ENCODE data around the gene IGSF3. TPM values are rescaled to one million over a fixed set of nuclear protein-coding genes. Genes with fewer than 3 reads are reported as not detected.

The IGSF3 gene
- total and polyA plus RNA-seq, 2 of the 8 experiments (the other 6 are each of a cell fraction or from before 2014, with no cell fraction given): 30.0 to 32.2 TPM

GRCh38 chr1:116671912-116672311 lies 4.4 kb upstream of the IGSF3 start:
- H2BK15ac ChIP-seq (ENCODE audit: low read length): no peak overlapping the region
- no peak overlapping the region for H3K18ac ChIP-seq (ENCODE audit: extremely low read depth, low read length)
- WGBS, 2 experiments (ENCODE audit: extremely low coverage in 1 of 2, insufficient coverage in 1 of 2, insufficient read length in 1 of 2, insufficient replicate concordance in 2 of 2, low coverage in 1 of 2, low lambda C conversion rate in 2 of 2, missing lambda C conversion rate in 1 of 2): 90% methylated on average over 2 of the region's 2 CpGs; no CpG with 5 or more reads in 1 of the 2 experiments
- CTCF ChIA-PET (ENCODE audit: partially characterized antibody): interaction anchor here (0.6 to 3.4 kb wide), 15 partner anchors 10 to 249 kb away, joined by 3 to 36 read pairs (median 5); partner anchors contain the start of gene CD58
- no peak overlapping the region for H4K8ac ChIP-seq (ENCODE audit: extremely low read depth, insufficient read depth, low read length)
- no peak overlapping the region for H3K27ac ChIP-seq (ENCODE audit: low read depth, low read length)
- no peak overlapping the region for H4K5ac ChIP-seq (ENCODE audit: insufficient read length, low read depth, low read length)
- H3K9ac ChIP-seq (replicated peaks in 1 of 4; ENCODE audit: extremely low read depth in 1 of 4, low read depth in 3 of 4, low read length in 3 of 4): no peak overlapping the region
- no peak overlapping the region for H2BK5ac ChIP-seq (ENCODE audit: low read depth, low read length)
- peaks cover 4% of the 10 kb centered on the region; the same call in 1 of the 2 replicates for H3K23me2 ChIP-seq (ENCODE audit: low read depth, low read length)
- H4K20me1 ChIP-seq (replicated peaks in 1 of 2; ENCODE audit: control insufficient read depth in 1 of 2, insufficient read depth in 2 of 2, low read length in 2 of 2): peaks cover 0 to under 1% of the 10 kb centered on the region in 2 experiments
- H3K23ac ChIP-seq (ENCODE audit: insufficient read length): no peak overlapping the region
- H3K4me1 ChIP-seq (replicated peaks in 1 of 4; ENCODE audit: control insufficient read depth in 3 of 4, insufficient read depth in 4 of 4, low read length in 3 of 4): peaks cover 0 to 3% (median 1%) of the 10 kb centered on the region in 4 experiments; a peak in 3 of 7 replicates
- H4K91ac ChIP-seq (replicated peaks; ENCODE audit: insufficient read length, low read length): no peak overlapping the region
- H2BK20ac ChIP-seq (ENCODE audit: low read length): no peak overlapping the region
- H2BK12ac ChIP-seq (ENCODE audit: low read depth, low read length): no peak overlapping the region
- H3K4ac ChIP-seq (replicated peaks; ENCODE audit: insufficient read length, low read depth, low read length): no peak overlapping the region
- H3K79me1 ChIP-seq (ENCODE audit: low read depth, low read length): no peaks in the 10 kb centered on the region
- H3K9me3 ChIP-seq (ENCODE audit: insufficient read depth in 2 of 2, low read depth in 1 of 2, low read length in 1 of 2): no peaks in the 10 kb centered on the region
- H3K79me2 ChIP-seq (ENCODE audit: control insufficient read depth in 1 of 2, insufficient read depth in 2 of 2, low read length in 2 of 2): no peaks in the 10 kb centered on the region
- POLR2A ChIA-PET (ENCODE audit: partially characterized antibody): no interaction called here
- no peak overlapping the region for H3K4me3 ChIP-seq (ENCODE audit: extremely low read depth in 1 of 4, insufficient read depth in 2 of 4, low read depth in 3 of 4, low read length in 4 of 4)
- H3K36me3 ChIP-seq (ENCODE audit: control insufficient read depth in 2 of 4, insufficient read depth in 4 of 4, low read length in 3 of 4): no peaks in the 10 kb centered on the region
- TF ChIP-seq RBBP5 (IDR thresholded peaks at IDR 0.05; ENCODE audit: borderline replicate concordance, low read depth, low read length): no peak
- TF ChIP-seq YY1 (IDR thresholded peaks at IDR 0.05; ENCODE audit: low read depth, low read length): no peak
- no peak overlapping the region for H3K14ac ChIP-seq (ENCODE audit: insufficient read length)
- no peak overlapping the region for H2BK120ac ChIP-seq (replicated peaks; ENCODE audit: low read depth, low read length)
- no peaks in the 10 kb centered on the region; a peak in 2 of 7 replicates for H3K27me3 ChIP-seq (replicated peaks in 1 of 4; ENCODE audit: control insufficient read depth in 3 of 4, extremely low read depth in 1 of 4, insufficient read depth in 3 of 4, low read length in 3 of 4)
- no peak for FAIRE-seq
- H3K4me2 ChIP-seq (ENCODE audit: insufficient read depth in 1 of 2, low read depth in 2 of 2, low read length in 2 of 2): no peak overlapping the region
- DNase-seq (ENCODE audit: low read depth in 1 of 2, low spot score in 2 of 2): no peak
- no peak overlapping the region for H2AFZ ChIP-seq (ENCODE audit: low read length)
- no peak overlapping the region for H3K56ac ChIP-seq (replicated peaks; ENCODE audit: insufficient read length, low read depth, low read length)
- H2AK5ac ChIP-seq (ENCODE audit: low read depth, low read length): no peak overlapping the region

Data from H1 (cell line).